Vagina (tissue), 2 donors: ENCODE results near the gene UPF3A. TPM values are rescaled to one million over a fixed set of nuclear protein-coding genes. Genes with fewer than 3 reads are reported as not detected.

Experiments
- DNase-seq, 2 donors: peaks; one replicate each; pipeline ENCODE4 v3.0.0-alpha.2; 2017; ENCODE audit errors: extremely low spot score in 2 of 2
- H3K27ac ChIP-seq: fragments of 200-600 bp; sonication (generic); one replicate; pipeline ENCODE4 v1.5.1; 2019
- H3K27me3 ChIP-seq: fragments of 200-600 bp; sonication (generic); one replicate; pipeline ENCODE4 v1.5.1; 2019
- H3K36me3 ChIP-seq, 2 donors: fragments of 200-600 bp; sonication (generic); one replicate each; pipeline ENCODE4 v1.5.1; 2017 to 2019
- H3K4me1 ChIP-seq: fragments of 200-600 bp; sonication (generic); one replicate; pipeline ENCODE4 v1.5.1; 2019
- H3K4me3 ChIP-seq, 2 donors: fragments of 200-600 bp; sonication (generic); 1 replicate in 1 of 2; 2 replicates in 1 of 2; pipeline ENCODE4 v1.5.1; 2016 to 2019
- H3K9me3 ChIP-seq: fragments of 200-600 bp; sonication (generic); one replicate; pipeline ENCODE4 v1.5.1; 2019
- CTCF ChIP-seq, 3 experiments: fragments of 450-650 bp in 2 of 3; fragments of 200-600 bp in 1 of 3; sonication (generic) in 1 of 3; IDR thresholded peaks; one replicate each; pipeline ENCODE4 v1.5.1; 2017 to 2019; ENCODE audit warnings: antibody characterized with exemption in 3 of 3, mild to moderate bottlenecking in 2 of 3, moderate library complexity in 2 of 3
- POLR2A ChIP-seq, 2 donors: fragments of 450-650 bp; IDR thresholded peaks; one replicate each; pipeline ENCODE4 v1.6.1; 2017; ENCODE audit warnings: antibody characterized with exemption in 2 of 2, mild to moderate bottlenecking in 2 of 2, moderate library complexity in 2 of 2
- POLR2AphosphoS5 ChIP-seq, 2 donors: sonication (generic); formaldehyde crosslinking; IDR thresholded peaks; one replicate each; pipeline ENCODE4 v1.9.0; 2017; ENCODE audit warnings: antibody characterized with exemption in 2 of 2, mild to moderate bottlenecking in 2 of 2, low read depth in 1 of 2; ENCODE audit not compliant: insufficient read depth in 1 of 2
- intact Hi-C: fragments of 100-400 bp; cut with DNase I; formaldehyde crosslinking; loops from one replicate; pipeline ENCODE4 v1.15.1; 2023
- total RNA-seq: library from RNA; depleted of rRNA; stranded (reverse); fragments of >200 nt; gene quantifications from one replicate; pipeline ENCODE4 v1.2.3, GENCODE V29; 2016

The UPF3A gene
- total RNA-seq, 1 donor from 2014 or later, result 31.2 TPM

- Histone ChIP-seq H3K36me3 (peaks cover 0 to 73% of the 10 kb centered on the region in 2 donors), H3K9me3 (no peaks in the 10 kb centered on the region), H3K4me3 (no peak overlapping the region), H3K27me3 (no peaks in the 10 kb centered on the region), H3K27ac (no peak overlapping the region), H3K4me1 (no peaks in the 10 kb centered on the region)
- intact Hi-C loops, result no loop called here
- DNase-seq, result no peak
- TF ChIP-seq POLR2AphosphoS5 (IDR thresholded peaks at IDR 0.05; ENCODE audit: insufficient read depth in 1 of 2, low read depth in 1 of 2) (no peak), POLR2A (IDR thresholded peaks at IDR 0.05) (no peak), CTCF (IDR thresholded peaks at IDR 0.05) (no peak)
These were observed 24.4 kb upstream of the UPF3A start for GRCh38 chr13:114257014-114257413.

DNA sequence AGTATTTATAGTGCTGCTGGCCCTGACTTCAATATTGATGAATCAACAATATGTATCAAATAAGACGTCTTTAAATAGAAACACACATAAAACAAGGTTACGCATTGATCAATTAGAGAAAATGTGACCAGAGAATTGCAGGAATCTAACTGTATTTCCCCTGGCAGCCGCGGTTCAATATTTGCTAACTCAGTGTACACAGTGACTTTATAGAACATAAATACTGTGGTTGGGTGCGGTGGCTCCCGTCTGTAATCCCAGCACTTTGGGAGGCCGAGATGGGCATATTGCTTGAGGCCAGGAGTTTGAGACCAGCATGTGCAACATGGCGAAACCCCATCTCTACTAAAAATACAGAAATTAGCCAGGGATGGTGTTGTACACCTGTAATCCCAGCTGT lies 22.8 kb upstream of the UPF3A start:
- no peak for DNase-seq
- H3K36me3 ChIP-seq, result peaks cover 0 to 75% of the 10 kb centered on the region in 2 donors
- H3K27me3 ChIP-seq, result no peaks in the 10 kb centered on the region
- intact Hi-C loops, result no loop called here
- H3K9me3 ChIP-seq, result no peaks in the 10 kb centered on the region
- H3K4me3 ChIP-seq, result no peak overlapping the region
- no peak overlapping the region for H3K27ac ChIP-seq
- no peaks in the 10 kb centered on the region for H3K4me1 ChIP-seq
- TF ChIP-seq POLR2AphosphoS5 (IDR thresholded peaks at IDR 0.05; ENCODE audit: insufficient read depth in 1 of 2, low read depth in 1 of 2) (no peak), CTCF (IDR thresholded peaks at IDR 0.05) (no peak), POLR2A (IDR thresholded peaks at IDR 0.05) (no peak)

DNA sequence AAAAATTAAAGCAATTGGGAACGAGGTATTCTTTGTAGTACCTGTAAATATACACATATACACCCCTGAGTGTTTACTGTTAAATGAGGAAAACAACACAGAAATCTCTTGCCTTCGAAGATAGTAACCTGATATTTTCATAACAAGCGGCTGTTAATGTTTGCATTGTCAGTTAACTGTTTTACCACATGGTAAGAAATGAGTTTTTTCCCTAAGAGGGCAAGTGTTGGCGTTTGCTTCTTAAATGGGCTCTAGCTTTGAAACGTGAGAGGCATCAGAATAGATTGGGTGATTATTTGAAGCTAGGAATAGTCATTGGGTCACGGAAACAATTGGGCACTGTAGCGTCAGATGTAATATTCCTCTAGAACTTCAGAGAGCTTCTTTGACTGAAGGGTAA lies 22.0 kb upstream of the UPF3A start:
- H3K36me3 ChIP-seq, result peaks cover 0 to 81% of the 10 kb centered on the region in 2 donors
- H3K9me3 ChIP-seq, result no peaks in the 10 kb centered on the region
- TF ChIP-seq POLR2A (IDR thresholded peaks at IDR 0.05) (no peak), CTCF (IDR thresholded peaks at IDR 0.05) (no peak), POLR2AphosphoS5 (IDR thresholded peaks at IDR 0.05; ENCODE audit: insufficient read depth in 1 of 2, low read depth in 1 of 2) (no peak)
- no peaks in the 10 kb centered on the region for H3K4me1 ChIP-seq
- H3K4me3 ChIP-seq, result no peak overlapping the region
- intact Hi-C loops, result no loop called here
- no peak overlapping the region for H3K27ac ChIP-seq
- H3K27me3 ChIP-seq, result no peaks in the 10 kb centered on the region
- DNase-seq, result no peak

- Histone ChIP-seq H3K36me3 (peaks cover 0 to 81% of the 10 kb centered on the region in 2 donors), H3K27me3 (no peaks in the 10 kb centered on the region), H3K4me1 (no peaks in the 10 kb centered on the region), H3K9me3 (no peaks in the 10 kb centered on the region), H3K27ac (no peak overlapping the region), H3K4me3 (no peak overlapping the region)
- DNase-seq, result no peak
- intact Hi-C loops, result no loop called here
- TF ChIP-seq CTCF (IDR thresholded peaks at IDR 0.05), result no peak
- no peak for TF ChIP-seq POLR2A (IDR thresholded peaks at IDR 0.05)
- no peak for TF ChIP-seq POLR2AphosphoS5 (IDR thresholded peaks at IDR 0.05; ENCODE audit: insufficient read depth in 1 of 2, low read depth in 1 of 2)
These were observed 21.4 kb upstream of the UPF3A start for GRCh38 chr13:114259974-114260373.

GRCh38 chr13:114260814-114261213 lies 20.6 kb upstream of the UPF3A start:
- peaks cover 0 to 81% of the 10 kb centered on the region in 2 donors for H3K36me3 ChIP-seq

More at GRCh38 chr13:114260814-114261213, 20.6 kb upstream of the UPF3A start:
- TF ChIP-seq CTCF (IDR thresholded peaks at IDR 0.05) (no peak), POLR2A (IDR thresholded peaks at IDR 0.05) (no peak), POLR2AphosphoS5 (IDR thresholded peaks at IDR 0.05; ENCODE audit: insufficient read depth in 1 of 2, low read depth in 1 of 2) (no peak)
- Histone ChIP-seq H3K9me3 (no peaks in the 10 kb centered on the region), H3K27ac (no peak overlapping the region), H3K27me3 (no peaks in the 10 kb centered on the region), H3K4me3 (no peak overlapping the region), H3K4me1 (no peaks in the 10 kb centered on the region)
- no peak for DNase-seq
- intact Hi-C loops, result no loop called here
